ENCODE measurements around the gene GTF3C4.
"Not testable (repeated sequence)": the region's sequence is repeated elsewhere in the genome, so short reads cannot be mapped to it uniquely, and the experiment has no call there.

GTF3C4 gene

DNA sequence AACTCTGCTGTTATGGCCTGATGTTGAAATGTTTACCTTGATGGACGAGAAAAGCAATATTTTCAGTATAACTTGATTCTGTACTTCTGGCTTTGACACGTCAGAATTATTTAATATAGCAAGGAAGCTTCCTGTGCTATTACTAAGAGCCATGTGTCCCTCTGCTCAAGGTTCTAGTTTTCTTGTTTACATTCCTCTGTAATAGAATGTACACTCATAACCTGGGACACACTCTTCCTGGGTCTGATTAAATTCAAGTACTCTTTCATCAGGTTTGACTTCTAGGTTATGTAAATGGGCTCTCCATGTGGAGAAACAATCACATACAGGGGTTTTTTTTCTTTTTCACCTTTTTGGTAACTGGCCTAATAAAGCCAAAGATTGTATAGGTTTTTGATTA, 33.1 kb downstream of the GTF3C4 start:
- DNase-seq, result no peak

DNA sequence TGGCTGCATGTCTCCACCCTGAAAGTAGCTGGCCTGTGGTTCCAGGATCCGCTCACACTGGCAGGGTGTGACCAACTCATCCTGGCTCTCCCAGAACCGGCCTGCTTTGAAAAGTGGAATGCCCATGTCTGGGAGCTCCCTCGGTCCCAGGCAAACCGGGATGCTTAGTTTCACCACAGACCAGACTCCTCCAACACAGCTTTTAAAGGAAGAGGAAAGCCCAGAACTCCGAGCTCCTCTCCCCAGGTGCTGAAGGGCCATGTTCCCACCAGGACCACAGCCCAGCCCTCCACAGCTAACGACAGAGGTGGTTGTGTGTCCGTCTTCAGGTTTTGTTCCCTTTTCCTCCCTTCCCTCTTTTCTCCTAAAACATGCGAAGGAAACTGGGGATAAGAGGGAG, 38.0 kb downstream of the GTF3C4 start:
- no peak for DNase-seq

- DNase-seq, result no peak
Observed at GRCh38 chr9:132708769-132709430, 38.6 kb downstream of the GTF3C4 start.

DNA sequence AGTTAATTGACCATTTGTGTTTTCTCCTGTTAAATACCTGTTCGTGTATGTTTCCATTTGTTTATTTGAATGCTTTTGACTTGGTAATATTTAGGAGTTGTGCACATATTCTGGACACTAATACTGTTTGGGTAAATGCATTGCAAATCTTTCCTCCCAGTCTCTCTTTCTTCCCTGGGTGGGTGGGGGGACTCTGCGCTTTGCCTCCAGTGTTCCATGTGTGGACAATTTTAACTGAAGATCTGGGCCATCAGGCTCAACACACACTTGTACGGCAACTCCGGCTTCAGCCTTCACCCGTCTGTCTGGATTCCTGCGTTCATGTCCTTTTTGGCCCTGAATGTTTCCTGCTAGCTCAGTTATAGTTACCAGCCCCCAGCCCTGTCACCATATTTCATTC, 40.1 kb downstream of the GTF3C4 start:
- no peak for DNase-seq

DNA sequence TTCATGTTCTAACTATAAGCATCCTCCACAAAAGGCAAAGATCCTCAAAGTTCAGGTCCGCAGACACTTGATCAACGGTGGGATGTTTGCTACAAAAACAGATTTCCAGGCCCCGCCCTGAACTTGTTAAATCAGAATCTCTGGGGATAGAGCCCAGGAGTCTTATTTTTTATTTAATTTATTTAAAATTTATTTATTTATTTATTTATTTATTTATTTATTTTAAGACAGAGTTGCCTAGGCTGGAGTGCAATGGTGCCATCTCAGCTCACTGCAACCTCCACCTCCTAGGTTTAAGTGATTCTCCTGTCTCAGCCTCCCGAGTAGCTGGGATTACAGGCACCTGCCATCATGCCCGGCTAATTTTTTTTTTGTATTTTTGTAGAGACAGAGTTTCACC, 40.9 kb downstream of the GTF3C4 start:
- DNase-seq, result not testable (repeated sequence)

- DNase-seq, result no peak
Observed at GRCh38 chr9:132711846-132712245, 41.6 kb downstream of the GTF3C4 start.

GRCh38 chr9:132712753-132713152, 42.5 kb downstream of the GTF3C4 start:
- no peak for DNase-seq

GRCh38 chr9:132716007-132716406, 45.7 kb downstream of the GTF3C4 start:
- DNase-seq, result no peak

GRCh38 chr9:132717326-132717945, 47.2 kb downstream of the GTF3C4 start:
- no peak for DNase-seq

- not testable (repeated sequence) for DNase-seq
Observed at GRCh38 chr9:132718381-132718928, 48.2 kb downstream of the GTF3C4 start.

DNA sequence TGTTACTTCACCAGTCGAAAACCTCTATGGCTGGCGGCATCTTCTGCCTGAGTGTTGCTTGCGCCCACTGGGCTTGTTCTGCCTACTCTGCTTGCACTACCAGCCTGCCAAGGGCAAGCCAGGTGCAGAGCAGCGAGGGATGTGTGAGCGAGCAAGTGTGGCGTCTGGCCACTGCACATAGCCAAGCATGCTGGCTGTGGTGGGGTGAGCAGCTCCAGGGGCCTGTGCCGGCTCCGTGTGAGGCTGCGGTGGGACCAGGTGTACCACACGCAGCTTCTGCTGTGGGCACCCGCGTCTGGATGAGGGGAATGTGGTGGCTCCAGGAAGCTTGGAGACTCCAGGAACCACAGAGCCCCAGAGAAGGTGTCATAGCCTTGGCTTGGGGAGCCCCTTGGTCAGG, 51.4 kb downstream of the GTF3C4 start:
- no peak for DNase-seq

DNA sequence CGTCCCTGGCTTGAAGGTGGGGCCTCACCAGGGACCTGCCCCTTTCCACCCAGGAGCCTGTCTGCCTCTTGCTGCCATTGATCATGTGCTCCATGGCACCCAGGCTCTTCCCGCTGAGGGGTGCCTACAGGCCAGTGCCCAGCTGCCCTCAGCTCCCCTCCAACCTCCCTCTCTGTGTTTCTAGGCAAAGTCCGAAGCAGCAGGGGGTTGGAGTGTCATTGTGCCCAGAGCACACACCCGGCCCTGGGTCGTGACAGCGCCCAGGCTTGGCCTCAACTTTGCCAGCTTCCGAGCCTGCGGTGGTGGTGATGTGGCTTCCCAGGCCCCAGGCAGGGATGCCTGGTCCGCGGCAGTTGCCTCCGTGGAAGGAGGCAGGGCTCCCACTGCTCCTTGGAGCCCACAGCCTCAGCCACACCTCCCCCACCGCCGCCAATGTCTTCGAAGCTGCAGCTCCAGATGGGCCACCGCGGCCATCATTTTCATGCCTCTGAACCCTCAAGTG, 52.4 kb downstream of the GTF3C4 start:
- DNase-seq, result no peak

- DNase-seq, result no peak
Observed at GRCh38 chr9:132723809-132724208, 53.5 kb downstream of the GTF3C4 start.

GRCh38 chr9:132725306-132725705, 55.0 kb downstream of the GTF3C4 start:
- DNase-seq, result no peak

DNA sequence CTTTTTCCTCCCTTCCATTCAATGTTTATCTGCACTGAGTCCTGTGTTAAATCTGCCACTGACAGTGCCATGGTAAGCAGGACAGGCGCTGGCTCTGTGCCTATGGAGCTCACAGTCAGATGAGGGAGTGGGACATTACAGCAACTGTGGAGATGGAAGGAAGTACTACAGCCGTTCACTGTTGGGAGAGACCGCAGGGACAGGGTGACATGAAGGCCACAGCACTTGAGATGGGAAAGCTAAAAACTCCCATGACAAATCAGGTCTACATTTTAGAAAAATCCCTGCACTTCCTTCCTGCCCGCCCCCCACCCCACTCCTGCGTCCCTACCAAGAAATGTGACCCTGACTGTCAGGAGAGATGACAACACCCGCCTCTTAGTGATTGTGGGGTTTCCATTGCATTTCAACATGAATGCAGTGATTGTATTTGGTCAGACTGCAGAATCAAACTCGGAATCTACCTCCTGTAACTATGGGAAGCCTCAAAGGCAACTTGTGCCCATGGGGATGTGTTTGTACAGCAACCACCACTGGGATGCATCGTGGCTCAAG, 56.4 kb downstream of the GTF3C4 start:
- DNase-seq, result no peak

- DNase-seq, result no peak
Observed at GRCh38 chr9:132728071-132728470, 57.8 kb downstream of the GTF3C4 start.

- DNase-seq, result no peak
Observed at GRCh38 chr9:132728497-132728896, 58.2 kb downstream of the GTF3C4 start.

DNA sequence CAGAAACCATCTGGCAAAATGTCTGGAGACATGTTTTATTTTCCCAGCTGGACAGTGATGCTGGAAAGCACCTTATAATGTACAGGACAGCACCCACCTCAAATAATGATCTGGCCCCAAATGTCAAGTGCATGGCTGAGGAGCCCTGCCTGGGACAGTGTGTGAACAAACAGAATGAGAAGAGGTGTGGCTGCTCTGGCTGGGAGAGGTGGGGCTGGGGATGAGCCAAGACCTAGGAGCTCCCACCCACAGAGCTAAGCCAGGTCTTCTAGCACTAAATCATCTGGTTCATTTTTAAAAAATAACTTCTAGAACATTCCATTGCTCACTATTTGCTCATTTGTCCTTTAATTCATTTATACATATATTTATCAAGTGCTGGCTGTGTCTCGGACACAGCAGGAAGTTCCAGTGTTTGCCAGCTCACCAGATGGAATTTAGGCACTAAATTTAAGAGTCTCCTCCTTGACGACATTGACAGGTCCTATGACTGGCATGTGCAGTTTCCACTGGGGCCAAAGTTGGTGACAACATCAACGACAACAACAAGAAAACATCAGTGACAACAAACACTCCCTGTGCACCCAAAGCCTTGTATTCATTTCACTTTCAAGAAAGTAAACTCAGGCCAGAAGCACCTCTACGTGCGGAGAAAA, 59.1 kb downstream of the GTF3C4 start:
- no peak for DNase-seq

GRCh38 chr9:132730054-132731033, 60.1 kb downstream of the GTF3C4 start:
- no peak for DNase-seq

GRCh38 chr9:132731230-132731629, 61.0 kb downstream of the GTF3C4 start:
- DNase-seq, result no peak

GRCh38 chr9:132732326-132733259, 62.3 kb downstream of the GTF3C4 start:
- DNase-seq, result no peak

All from GDM1 (cell line).